CD4-positive, alpha-beta memory T cell (primary cell): ENCODE results near the gene ERCC6L. TPM values are rescaled to one million over a fixed set of nuclear protein-coding genes. Genes with fewer than 3 reads are reported as not detected.

Experiments used
- CTCF ChIA-PET: fragments of 350-600 bp; sonication (Branson Sonifier 250); formaldehyde crosslinking; loops from one replicate; lab custom pipeline; 2021; ENCODE audit warnings: inconsistent platforms; ENCODE audit not compliant: partially characterized antibody; lab: Charles Lee
- POLR2A ChIA-PET: fragments of 350-600 bp; sonication (Branson Sonifier 250); formaldehyde crosslinking; loops from one replicate; lab custom pipeline; 2021; ENCODE audit not compliant: partially characterized antibody; lab: Charles Lee
- DNase-seq, 5 donors: peaks; one replicate each; pipeline versions ENCODE4 v3.0.0 to v3.0.0-alpha.2; 2020 to 2022; ENCODE audit warnings: mixed read lengths in 1 of 5
- H3K27ac ChIP-seq: one replicate; pipeline ENCODE4 v1.7.0; 2013; ENCODE audit warnings: low read depth, low read length
- H3K27me3 ChIP-seq: 2 replicates; pipeline ENCODE4 v1.7.0; 2013; ENCODE audit warnings: mild to moderate bottlenecking, low read length, moderate library complexity; ENCODE audit not compliant: insufficient read depth
- H3K36me3 ChIP-seq: 2 replicates; pipeline ENCODE4 v1.7.0; 2013; ENCODE audit warnings: mild to moderate bottlenecking, low read length, moderate library complexity; ENCODE audit not compliant: insufficient read depth
- H3K4me1 ChIP-seq: 2 replicates; pipeline ENCODE4 v1.7.0; 2013; ENCODE audit warnings: mild to moderate bottlenecking, low read length, moderate library complexity; ENCODE audit not compliant: insufficient read depth
- H3K4me3 ChIP-seq, 2 donors: one replicate each; pipeline ENCODE4 v1.7.0; 2013; ENCODE audit warnings: low read length in 2 of 2, mild to moderate bottlenecking in 1 of 2
- H3K9me3 ChIP-seq, 2 donors: one replicate each; pipeline ENCODE4 v1.7.0; 2013; ENCODE audit warnings: low read length in 2 of 2, control low read depth in 1 of 2; ENCODE audit not compliant: control insufficient read depth in 1 of 2
- H3K27ac Mint-ChIP-seq, 7 donors: one replicate each; pipeline ENCODE4 v1.8.0; 2020 to 2021; ENCODE audit warnings: mixed read lengths in 7 of 7, mild to moderate bottlenecking in 6 of 7, inconsistent platforms in 3 of 7, moderate library complexity in 3 of 7
- H3K27me3 Mint-ChIP-seq, 2 donors: one replicate each; pipeline ENCODE4 v1.8.0; 2020 to 2021; ENCODE audit warnings: mixed read lengths in 2 of 2
- H3K36me3 Mint-ChIP-seq, 2 donors: one replicate each; pipeline ENCODE4 v1.8.0; 2020 to 2021; ENCODE audit warnings: mixed read lengths in 2 of 2, inconsistent platforms in 1 of 2, mild to moderate bottlenecking in 1 of 2
- H3K4me1 Mint-ChIP-seq, 4 donors: one replicate each; pipeline ENCODE4 v1.8.0; 2020 to 2021; ENCODE audit warnings: mixed read lengths in 4 of 4, mild to moderate bottlenecking in 1 of 4
- H3K4me3 Mint-ChIP-seq, 8 donors: one replicate each; pipeline ENCODE4 v1.8.0; 2020 to 2021; ENCODE audit warnings: mixed read lengths in 8 of 8, mild to moderate bottlenecking in 7 of 8, moderate library complexity in 6 of 8, inconsistent platforms in 3 of 8
- H3K9me3 Mint-ChIP-seq, 8 donors: one replicate each; pipeline ENCODE4 v1.8.0; 2020 to 2021; ENCODE audit warnings: mixed read lengths in 8 of 8, mild to moderate bottlenecking in 5 of 8, inconsistent platforms in 3 of 8, moderate library complexity in 1 of 8
- intact Hi-C: fragments of 100-400 bp; cut with micrococcal nuclease; formaldehyde crosslinking; loops from one replicate; pipeline ENCODE4 v1.15.1; 2023
- polyA plus RNA-seq, 2 donors: library from polyadenylated mRNA; unstranded; fragments of 300-500 nt; fragmentation: Illumina TruSeq; gene quantifications; one replicate each; pipeline ENCODE4 v1.2.3, GENCODE V29; 2021
- total RNA-seq, 2 experiments: library from RNA; stranded (reverse); gene quantifications; one replicate each; pipeline ENCODE4 v1.2.3, GENCODE V29; 2021

ERCC6L gene
- total and polyA plus RNA-seq, 4 experiments from 2014 or later: 0.15 to 0.30 (median 0.26) TPM

GRCh38 chrX:72265263-72265662 lies 26.4 kb upstream of the ERCC6L start:
- no peak overlapping the region for H3K27ac Mint-ChIP-seq
- Histone ChIP-seq H3K4me3 (no peak overlapping the region), H3K4me1 (peaks cover 4% of the 10 kb centered on the region), H3K9me3 (no peaks in the 10 kb centered on the region), H3K27me3 (no peaks in the 10 kb centered on the region), H3K27ac (no peak overlapping the region), H3K36me3 (peaks cover 6% of the 10 kb centered on the region)
- H3K9me3 Mint-ChIP-seq: no peaks in the 10 kb centered on the region
- no peak overlapping the region for H3K4me3 Mint-ChIP-seq
- intact Hi-C loops: no loop called here
- H3K27me3 Mint-ChIP-seq: no peaks in the 10 kb centered on the region
- no peak for DNase-seq
- POLR2A ChIA-PET: no interaction called here
- peaks cover 19 to 24% of the 10 kb centered on the region in 2 donors for H3K36me3 Mint-ChIP-seq
- H3K4me1 Mint-ChIP-seq: peaks cover 0 to 4% (median 0%) of the 10 kb centered on the region in 4 donors
- CTCF ChIA-PET: interaction anchor here (1.3 kb wide), 1 partner anchor 12 kb away, joined by 3 read pairs; the partner anchor contains the start of gene RPS4X

GRCh38 chrX:72262077-72262476 lies 23.2 kb upstream of the ERCC6L start:
- H3K27ac ChIP-seq: no peak overlapping the region
- no peaks in the 10 kb centered on the region for H3K9me3 ChIP-seq
- DNase-seq: no peak
- peak overlapping the region in 1 of 7 donors; percentile 17 for H3K27ac Mint-ChIP-seq
- peaks cover 0 to 3% (median 0%) of the 10 kb centered on the region in 4 donors for H3K4me1 Mint-ChIP-seq
- no peaks in the 10 kb centered on the region for H3K27me3 ChIP-seq
- H3K4me3 ChIP-seq: no peak overlapping the region
- no peak overlapping the region for H3K4me3 Mint-ChIP-seq
- ChIA-PET CTCF (no interaction called here), POLR2A (no interaction called here)
- peaks cover 0 to 2% of the 10 kb centered on the region in 2 donors for H3K27me3 Mint-ChIP-seq
- H3K36me3 ChIP-seq: no peaks in the 10 kb centered on the region
- H3K4me1 ChIP-seq: no peaks in the 10 kb centered on the region
- intact Hi-C loops: no loop called here
- H3K9me3 Mint-ChIP-seq: no peaks in the 10 kb centered on the region
- H3K36me3 Mint-ChIP-seq: peaks cover 0 to 9% of the 10 kb centered on the region in 2 donors

- Histone ChIP-seq H3K9me3 (no peaks in the 10 kb centered on the region), H3K27ac (no peak overlapping the region), H3K4me3 (no peak overlapping the region), H3K36me3 (no peaks in the 10 kb centered on the region), H3K4me1 (no peaks in the 10 kb centered on the region), H3K27me3 (no peaks in the 10 kb centered on the region)
- H3K4me3 Mint-ChIP-seq: no peak overlapping the region
- POLR2A ChIA-PET: no interaction called here
- DNase-seq: no peak
- H3K9me3 Mint-ChIP-seq: no peaks in the 10 kb centered on the region
- peaks cover 0 to 5% (median 1%) of the 10 kb centered on the region in 4 donors for H3K4me1 Mint-ChIP-seq
- H3K27me3 Mint-ChIP-seq: peaks cover 1 to 7% of the 10 kb centered on the region in 2 donors
- peak overlapping the region in 1 of 7 donors; percentile 68 for H3K27ac Mint-ChIP-seq
- H3K36me3 Mint-ChIP-seq: peaks cover 0 to 9% of the 10 kb centered on the region in 2 donors
- intact Hi-C loops: no loop called here
- CTCF ChIA-PET: no interaction called here
Measured at GRCh38 chrX:72260448-72260847, 21.6 kb upstream of the ERCC6L start.

- Mint-ChIP-seq H3K4me1 (peaks cover 0 to 6% (median 2%) of the 10 kb centered on the region in 4 donors), H3K27me3 (peaks cover 9 to 13% of the 10 kb centered on the region in 2 donors), H3K4me3 (no peak overlapping the region), H3K36me3 (peaks cover 0 to 12% of the 10 kb centered on the region in 2 donors), H3K9me3 (no peaks in the 10 kb centered on the region), H3K27ac (no peak overlapping the region)
- Histone ChIP-seq H3K27ac (no peak overlapping the region), H3K27me3 (no peaks in the 10 kb centered on the region), H3K9me3 (no peaks in the 10 kb centered on the region), H3K4me3 (no peak overlapping the region), H3K4me1 (no peaks in the 10 kb centered on the region), H3K36me3 (no peaks in the 10 kb centered on the region)
- DNase-seq: no peak
- intact Hi-C loops: no loop called here
- POLR2A ChIA-PET: no interaction called here
- CTCF ChIA-PET: no interaction called here
Measured at GRCh38 chrX:72258174-72258573, 19.3 kb upstream of the ERCC6L start.

- Mint-ChIP-seq H3K9me3 (no peaks in the 10 kb centered on the region), H3K27ac (peak overlapping the region in 1 of 7 donors; percentile 25), H3K4me1 (peaks cover 0 to 6% (median 2%) of the 10 kb centered on the region in 4 donors), H3K36me3 (peaks cover 0 to 13% of the 10 kb centered on the region in 2 donors), H3K4me3 (no peak overlapping the region), H3K27me3 (peaks cover 11 to 17% of the 10 kb centered on the region in 2 donors)
- no peaks in the 10 kb centered on the region for H3K4me1 ChIP-seq
- no peaks in the 10 kb centered on the region for H3K9me3 ChIP-seq
- ChIA-PET POLR2A (no interaction called here), CTCF (no interaction called here)
- DNase-seq: no peak
- no peak overlapping the region for H3K4me3 ChIP-seq
- no peaks in the 10 kb centered on the region for H3K27me3 ChIP-seq
- H3K36me3 ChIP-seq: no peaks in the 10 kb centered on the region
- intact Hi-C loops: no loop called here
- no peak overlapping the region for H3K27ac ChIP-seq
Measured at GRCh38 chrX:72255864-72256263, 17.0 kb upstream of the ERCC6L start.

GRCh38 chrX:72255445-72255844 lies 16.6 kb upstream of the ERCC6L start:
- no peaks in the 10 kb centered on the region for H3K9me3 Mint-ChIP-seq
- Histone ChIP-seq H3K4me1 (no peaks in the 10 kb centered on the region), H3K36me3 (no peaks in the 10 kb centered on the region), H3K27ac (no peak overlapping the region), H3K4me3 (no peak overlapping the region), H3K9me3 (no peaks in the 10 kb centered on the region), H3K27me3 (no peaks in the 10 kb centered on the region)
- intact Hi-C loops: no loop called here
- H3K27me3 Mint-ChIP-seq: peaks cover 11 to 17% of the 10 kb centered on the region in 2 donors
- ChIA-PET POLR2A (no interaction called here), CTCF (interaction anchor here (1.9 kb wide), 1 partner anchor 10 kb away, joined by 13 read pairs; no protein-coding TSS in a partner anchor)
- H3K4me3 Mint-ChIP-seq: peak overlapping the region in 1 of 8 donors; percentile 31
- H3K36me3 Mint-ChIP-seq: peaks cover 0 to 13% of the 10 kb centered on the region in 2 donors
- H3K27ac Mint-ChIP-seq: peak overlapping the region in 1 of 7 donors; percentile 25
- no peak for DNase-seq
- H3K4me1 Mint-ChIP-seq: peaks cover 0 to 6% (median 2%) of the 10 kb centered on the region in 4 donors

- no peaks in the 10 kb centered on the region for H3K9me3 Mint-ChIP-seq
- H3K27ac Mint-ChIP-seq: no peak overlapping the region
- no peaks in the 10 kb centered on the region for H3K9me3 ChIP-seq
- H3K36me3 ChIP-seq: no peaks in the 10 kb centered on the region
- H3K4me1 Mint-ChIP-seq: peaks cover 0 to 6% (median 2%) of the 10 kb centered on the region in 4 donors
- ChIA-PET POLR2A (no interaction called here), CTCF (interaction anchor here (1.9 kb wide), 1 partner anchor 10 kb away, joined by 13 read pairs; no protein-coding TSS in a partner anchor)
- peaks cover 0 to 13% of the 10 kb centered on the region in 2 donors for H3K36me3 Mint-ChIP-seq
- intact Hi-C loops: no loop called here
- no peaks in the 10 kb centered on the region for H3K27me3 ChIP-seq
- H3K4me3 Mint-ChIP-seq: no peak overlapping the region
- no peaks in the 10 kb centered on the region for H3K4me1 ChIP-seq
- H3K4me3 ChIP-seq: no peak overlapping the region
- H3K27me3 Mint-ChIP-seq: peaks cover 11 to 17% of the 10 kb centered on the region in 2 donors
- H3K27ac ChIP-seq: no peak overlapping the region
- no peak for DNase-seq
Measured at GRCh38 chrX:72254816-72255215, 16.0 kb upstream of the ERCC6L start.
